HCT116 (cell line): Measurements from ENCODE around the gene MOV10. TPM values are rescaled to one million over a fixed set of nuclear protein-coding genes. Genes with fewer than 3 reads are reported as not detected.

Source experiments
- ATAC-seq: fragments of 200-7000 bp; cut with Tn5 transposase; 2 replicates; pipeline ENCODE4 v1.9.1; 2020; ENCODE audit warnings: mild to moderate bottlenecking, moderate library complexity
- BruUV-seq: library from RNA; stranded (reverse); fragments of 400-500 nt; replicated peaks from 2 replicates; lab custom pipeline; 2021; lab: Mats Ljungman, UMichigan
- CTCF ChIA-PET: fragments of 300-600 bp; sonication (Branson Sonifier 250); formaldehyde crosslinking; loops from one replicate; lab custom pipeline; 2021; ENCODE audit warnings: antibody characterized with exemption; lab: Charles Lee
- POLR2A ChIA-PET: fragments of 300-600, 350-600 bp; sonication (Branson Sonifier 250); formaldehyde crosslinking; loops from one replicate; lab custom pipeline; 2021; ENCODE audit warnings: antibody characterized with exemption; lab: Charles Lee
- RAD21 ChIA-PET, 2 experiments: fragments of 300-600 bp; sonication (Branson Sonifier 250); formaldehyde crosslinking; loops; one replicate each; lab custom pipeline; 2023; ENCODE audit warnings: low total read pairs in 2 of 2; ENCODE audit not compliant: uncharacterized antibody in 2 of 2, unreplicated experiment in 2 of 2, low non-redundant PET in 1 of 2; lab: Charles Lee
- DNase-seq: peaks from one replicate; pipeline ENCODE4 v3.0.0-alpha.2; 2010; ENCODE audit warnings: low read depth, low spot score
- H2AFZ ChIP-seq: fragments of 200-600 bp; shearing (Covaris generic), sonication (generic); 2 replicates; pipeline ENCODE4 v1.6.1; 2017; ENCODE audit warnings: low read depth, mixed run types, mixed read lengths, antibody characterized with exemption, low read length; ENCODE audit not compliant: poor library complexity, severe bottlenecking
- H3K27ac ChIP-seq: 2 replicates; pipeline ENCODE4 v1.5.1; 2012; ENCODE audit warnings: low read depth, low read length
- H3K27me3 ChIP-seq: fragments of 200-600 bp; sonication (generic); 2 replicates; pipeline ENCODE4 v1.6.1; 2016; ENCODE audit warnings: mixed run types, low read length, mixed read lengths; ENCODE audit not compliant: insufficient read depth
- H3K36me3 ChIP-seq, 2 experiments: fragments of 200-500 bp in 1 of 2; fragments of 200-600 bp in 1 of 2; sonication (Bioruptor generic) in 1 of 2; sonication (generic) in 1 of 2; 2 replicates each; pipeline versions ENCODE4 v1.5.1 to v1.6.1; 2014 to 2016; ENCODE audit warnings: low read length in 2 of 2, inconsistent platforms in 1 of 2, mixed read lengths in 1 of 2, mixed run types in 1 of 2; ENCODE audit not compliant: insufficient read depth in 2 of 2, control insufficient read depth in 1 of 2
- H3K4me1 ChIP-seq, 2 experiments: fragments of 200-600 bp in 1 of 2; sonication (generic) in 1 of 2; 2 replicates each; pipeline versions ENCODE4 v1.5.1 to v1.6.1; 2012 to 2017; ENCODE audit warnings: low read length in 2 of 2, inconsistent platforms in 1 of 2, mild to moderate bottlenecking in 1 of 2, mixed read lengths in 1 of 2, mixed run types in 1 of 2, moderate library complexity in 1 of 2; ENCODE audit not compliant: insufficient read depth in 2 of 2, control insufficient read depth in 1 of 2
- H3K4me2 ChIP-seq: fragments of 200-600 bp; sonication (generic); 2 replicates; pipeline ENCODE4 v1.6.1; 2017; ENCODE audit warnings: mixed run types, low read length, mixed read lengths
- H3K4me3 ChIP-seq, 2 experiments: fragments of 200-600 bp in 1 of 2; sonication (generic) in 1 of 2; replicated peaks in 1 of 2; 2 replicates each; pipeline ENCODE4 v1.5.1; 2011 to 2016; ENCODE audit warnings: low read length in 2 of 2, control low read depth in 1 of 2, low read depth in 1 of 2, mild to moderate bottlenecking in 1 of 2, mixed read lengths in 1 of 2, mixed run types in 1 of 2
- H3K79me2 ChIP-seq: fragments of 200-600 bp; sonication (generic); 2 replicates; pipeline ENCODE4 v1.6.1; 2017; ENCODE audit warnings: mild to moderate bottlenecking, mixed run types, low read length, moderate library complexity, mixed read lengths; ENCODE audit not compliant: insufficient read depth
- H3K9ac ChIP-seq: fragments of 200-600 bp; sonication (generic); 2 replicates; pipeline ENCODE4 v1.6.1; 2016; ENCODE audit warnings: low read length, mixed read lengths
- H3K9me2 ChIP-seq: fragments of 200-600 bp; sonication (generic), shearing (Covaris generic); 2 replicates; pipeline ENCODE4 v1.6.1; 2017; ENCODE audit warnings: mixed run types, mild to moderate bottlenecking, moderate library complexity; ENCODE audit not compliant: insufficient read depth
- H3K9me3 ChIP-seq, 2 experiments: fragments of 200-500 bp in 1 of 2; fragments of 200-600 bp in 1 of 2; sonication (Bioruptor generic) in 1 of 2; sonication (generic) in 1 of 2; 2 replicates each; pipeline ENCODE4 v1.6.1; 2014 to 2017; ENCODE audit warnings: low read length in 2 of 2, mixed read lengths in 2 of 2, inconsistent platforms in 1 of 2, low read depth in 1 of 2, mild to moderate bottlenecking in 1 of 2, mixed run types in 1 of 2, moderate library complexity in 1 of 2; ENCODE audit not compliant: control insufficient read depth in 1 of 2, insufficient read depth in 1 of 2
- H4K20me1 ChIP-seq: fragments of 200-600 bp; sonication (generic), shearing (Covaris generic); 2 replicates; pipeline ENCODE4 v1.6.1; 2017; ENCODE audit warnings: mixed run types, mild to moderate bottlenecking, moderate library complexity; ENCODE audit not compliant: insufficient read depth
- JUND ChIP-seq: IDR thresholded peaks from 2 replicates; pipeline ENCODE4 v1.6.1; 2012
- SRF ChIP-seq: IDR thresholded peaks from 2 replicates; pipeline ENCODE4 v1.6.1; 2012; ENCODE audit warnings: low read depth
- ZNF274 ChIP-seq: fragments of 200-500 bp; sonication (Bioruptor generic); IDR thresholded peaks from 2 replicates; pipeline ENCODE4 v1.6.1; 2014; ENCODE audit warnings: mild to moderate bottlenecking, low read depth, low read length, inconsistent platforms
- intact Hi-C: fragments of 100-400 bp; cut with micrococcal nuclease; formaldehyde crosslinking; loops from 2 replicates; pipeline ENCODE4 v1.10.0; 2022
- total RNA-seq: library from RNA; stranded (reverse); gene quantifications from one replicate; pipeline ENCODE4 v1.2.1, GENCODE V29; 2021; ENCODE audit not compliant: unreplicated experiment
- TF ChIP-seq, protein P1 (sequence below): IDR thresholded peaks from 2 replicates; pipeline ENCODE4 v1.6.1; 2012
- TF ChIP-seq, protein P2 (sequence below), 3 experiments: fragments of 200-600 bp in 1 of 3; sonication (generic) in 1 of 3; IDR thresholded peaks in 2 of 3; conservative IDR thresholded peaks in 1 of 3; 2 replicates each; pipeline ENCODE4 v1.5.1; 2012 to 2017; ENCODE audit warnings: low read depth in 2 of 3, low read length in 2 of 3, antibody characterized with exemption in 1 of 3, borderline replicate concordance in 1 of 3, control low read depth in 1 of 3, mild to moderate bottlenecking in 1 of 3, mixed read lengths in 1 of 3, mixed run types in 1 of 3, moderate library complexity in 1 of 3; ENCODE audit not compliant: insufficient read depth in 1 of 3

Gene MOV10
- total RNA-seq, 1 experiment from 2014 or later = 109 TPM

- ChIA-PET POLR2A (no interaction called here), CTCF (no interaction called here)
Observed at GRCh38 chr1:112676543-112676942, 2.1 kb downstream of the MOV10 start.

GRCh38 chr1:112677501-112677900 lies 3.0 kb downstream of the MOV10 start:
- Histone ChIP-seq H3K79me2 (peaks cover 33% of the 10 kb centered on the region), H3K36me3 (no peaks in the 10 kb centered on the region)
- intact Hi-C loops = no loop called here

More at GRCh38 chr1:112676543-112676942, 2.1 kb downstream of the MOV10 start:
- H3K27ac ChIP-seq = no peak overlapping the region
- no peak for DNase-seq
- intact Hi-C loops = no loop called here
- ATAC-seq = no peak
- no peaks in the 10 kb centered on the region for H3K9me2 ChIP-seq
- H3K4me3 ChIP-seq = no peak overlapping the region
- TF ChIP-seq ZNF274 (no peak), SRF (no peak)
- TF ChIP-seq, protein P1, sequence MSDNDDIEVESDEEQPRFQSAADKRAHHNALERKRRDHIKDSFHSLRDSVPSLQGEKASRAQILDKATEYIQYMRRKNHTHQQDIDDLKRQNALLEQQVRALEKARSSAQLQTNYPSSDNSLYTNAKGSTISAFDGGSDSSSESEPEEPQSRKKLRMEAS = no peak
- H3K9me3 ChIP-seq = no peaks in the 10 kb centered on the region
- H3K4me2 ChIP-seq = no peak overlapping the region
- peaks cover 33% of the 10 kb centered on the region for H3K79me2 ChIP-seq
- no TSS peak for BruUV-seq
- no peaks in the 10 kb centered on the region for H3K27me3 ChIP-seq
- no peak overlapping the region for H3K9ac ChIP-seq
- no peaks in the 10 kb centered on the region; a peak in 1 of 4 replicates for H3K36me3 ChIP-seq
- H3K4me1 ChIP-seq = peaks cover 4 to 29% of the 10 kb centered on the region in 2 experiments; a peak in 3 of 4 replicates
- RAD21 ChIA-PET = no interaction called here
- no peak overlapping the region for H2AFZ ChIP-seq
- H4K20me1 ChIP-seq = no peaks in the 10 kb centered on the region

More at GRCh38 chr1:112677501-112677900, 3.0 kb downstream of the MOV10 start:
- DNase-seq (no peak), ATAC-seq (no peak)
- no peaks in the 10 kb centered on the region for H3K9me2 ChIP-seq
- H3K4me3 ChIP-seq = no peak overlapping the region
- no peaks in the 10 kb centered on the region for H3K27me3 ChIP-seq
- POLR2A ChIA-PET = no interaction called here
- BruUV-seq = no TSS peak
- H3K27ac ChIP-seq = no peak overlapping the region
- H4K20me1 ChIP-seq = no peaks in the 10 kb centered on the region
- H3K9me3 ChIP-seq = no peaks in the 10 kb centered on the region
- no peak overlapping the region for H3K4me2 ChIP-seq
- no peak overlapping the region for H2AFZ ChIP-seq
- peaks cover 4 to 29% of the 10 kb centered on the region in 2 experiments; a peak in 3 of 4 replicates for H3K4me1 ChIP-seq
- RAD21 ChIA-PET = no interaction called here
- no peak overlapping the region for H3K9ac ChIP-seq
- CTCF ChIA-PET = no interaction called here
- TF ChIP-seq, protein P2, sequence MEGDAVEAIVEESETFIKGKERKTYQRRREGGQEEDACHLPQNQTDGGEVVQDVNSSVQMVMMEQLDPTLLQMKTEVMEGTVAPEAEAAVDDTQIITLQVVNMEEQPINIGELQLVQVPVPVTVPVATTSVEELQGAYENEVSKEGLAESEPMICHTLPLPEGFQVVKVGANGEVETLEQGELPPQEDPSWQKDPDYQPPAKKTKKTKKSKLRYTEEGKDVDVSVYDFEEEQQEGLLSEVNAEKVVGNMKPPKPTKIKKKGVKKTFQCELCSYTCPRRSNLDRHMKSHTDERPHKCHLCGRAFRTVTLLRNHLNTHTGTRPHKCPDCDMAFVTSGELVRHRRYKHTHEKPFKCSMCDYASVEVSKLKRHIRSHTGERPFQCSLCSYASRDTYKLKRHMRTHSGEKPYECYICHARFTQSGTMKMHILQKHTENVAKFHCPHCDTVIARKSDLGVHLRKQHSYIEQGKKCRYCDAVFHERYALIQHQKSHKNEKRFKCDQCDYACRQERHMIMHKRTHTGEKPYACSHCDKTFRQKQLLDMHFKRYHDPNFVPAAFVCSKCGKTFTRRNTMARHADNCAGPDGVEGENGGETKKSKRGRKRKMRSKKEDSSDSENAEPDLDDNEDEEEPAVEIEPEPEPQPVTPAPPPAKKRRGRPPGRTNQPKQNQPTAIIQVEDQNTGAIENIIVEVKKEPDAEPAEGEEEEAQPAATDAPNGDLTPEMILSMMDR (IDR thresholded peaks at IDR 0.05 in 2 of 3, conservative IDR thresholded peaks at IDR 0.05 in 1 of 3; ENCODE audit: borderline replicate concordance in 1 of 3, insufficient read depth in 1 of 3, low read depth in 2 of 3, low read length in 2 of 3) = no peak
- no peak for TF ChIP-seq JUND
